Neural cell (in vitro differentiated cells): ENCODE measurements around the gene ASTN1. TPM values are rescaled to one million over a fixed set of nuclear protein-coding genes. Genes with fewer than 3 reads are reported as not detected.

Experiments
- H2AFZ ChIP-seq: fragments of 200-600, 300-800 bp; sonication (generic), shearing (Covaris generic); 2 replicates; pipeline ENCODE4 v1.6.0; 2014; ENCODE audit warnings: low read depth, mild to moderate bottlenecking, antibody characterized with exemption, low read length, moderate library complexity
- H3F3A ChIP-seq: fragments of 200-600 bp; shearing (Covaris generic); 2 replicates; pipeline ENCODE4 v1.6.1; 2016; ENCODE audit warnings: mild to moderate bottlenecking, moderate library complexity, mixed read lengths, antibody characterized with exemption, low read length; ENCODE audit not compliant: insufficient read depth, poor library complexity, severe bottlenecking
- H3K27ac ChIP-seq: fragments of 200-600, 300-800 bp; sonication (generic), shearing (Covaris generic); 2 replicates; pipeline ENCODE4 v1.5.1; 2014; ENCODE audit warnings: mild to moderate bottlenecking, low read length, moderate library complexity
- H3K27me3 ChIP-seq: fragments of 300-800, 200-600 bp; sonication (generic), shearing (Covaris generic); 2 replicates; pipeline ENCODE4 v1.6.0; 2014; ENCODE audit warnings: mild to moderate bottlenecking, low read depth, low read length, moderate library complexity; ENCODE audit not compliant: insufficient read depth
- H3K36me3 ChIP-seq: fragments of 300-800, 200-600 bp; sonication (generic), shearing (Covaris generic); 2 replicates; pipeline ENCODE4 v1.5.1; 2014; ENCODE audit warnings: mild to moderate bottlenecking, antibody characterized with exemption, low read length, moderate library complexity; ENCODE audit not compliant: insufficient read depth
- H3K4me2 ChIP-seq: fragments of 300-800, 200-600 bp; sonication (generic), shearing (Covaris generic); 2 replicates; pipeline ENCODE4 v1.6.0; 2014; ENCODE audit warnings: mild to moderate bottlenecking, low read length
- H3K4me3 ChIP-seq: fragments of 300-800, 200-600 bp; sonication (generic), shearing (Covaris generic); 2 replicates; pipeline ENCODE4 v1.5.1; 2014; ENCODE audit warnings: mild to moderate bottlenecking, low read length, moderate library complexity
- H3K79me2 ChIP-seq: fragments of 200-600 bp; shearing (Covaris generic); replicated peaks from 2 replicates; pipeline ENCODE4 v1.6.0; 2014; ENCODE audit warnings: mild to moderate bottlenecking, low read length, moderate library complexity; ENCODE audit not compliant: insufficient read depth
- H3K9ac ChIP-seq: fragments of 300-800, 200-600 bp; sonication (generic), shearing (Covaris generic); 2 replicates; pipeline ENCODE4 v1.6.1; 2016; ENCODE audit warnings: mild to moderate bottlenecking, low read length, mixed read lengths
- H3K9me2 ChIP-seq: fragments of 200-600 bp; shearing (Covaris generic); 2 replicates; pipeline ENCODE4 v1.6.1; 2016; ENCODE audit warnings: mild to moderate bottlenecking, low read length, mixed read lengths; ENCODE audit not compliant: insufficient read depth
- H3K9me3 ChIP-seq: fragments of 200-600, 300-800 bp; sonication (generic), shearing (Covaris generic); 2 replicates; pipeline ENCODE4 v1.6.1; 2016; ENCODE audit warnings: mild to moderate bottlenecking, mixed run types, low read length, moderate library complexity, mixed read lengths
- H4K20me1 ChIP-seq: fragments of 200-600 bp; shearing (Covaris generic); 2 replicates; pipeline ENCODE4 v1.6.1; 2016; ENCODE audit warnings: mild to moderate bottlenecking, mixed run types; ENCODE audit not compliant: insufficient read depth
- EP300 ChIP-seq: fragments of 450-650 bp; conservative IDR thresholded peaks from 2 replicates; pipeline ENCODE4 v1.6.1; 2014; ENCODE audit warnings: antibody characterized with exemption, mild to moderate bottlenecking, moderate library complexity; ENCODE audit not compliant: poor library complexity, severe bottlenecking
- EZH2 ChIP-seq: fragments of 200-600, 300-800 bp; shearing (Covaris generic), sonication (generic); IDR thresholded peaks from 2 replicates; pipeline ENCODE4 v1.6.1; 2014; ENCODE audit warnings: antibody characterized with exemption, low read length, borderline replicate concordance, mild to moderate bottlenecking; ENCODE audit not compliant: insufficient read depth, poor library complexity, severe bottlenecking
- MXI1 ChIP-seq: fragments of 450-650 bp; conservative IDR thresholded peaks from 2 replicates; pipeline ENCODE4 v1.6.1; 2014; ENCODE audit warnings: antibody characterized with exemption, mild to moderate bottlenecking; ENCODE audit not compliant: poor library complexity, severe bottlenecking
- POLR2AphosphoS5 ChIP-seq: IDR thresholded peaks from 2 replicates; pipeline ENCODE4 v1.6.1; 2012
- RAD21 ChIP-seq: fragments of 450-650 bp; conservative IDR thresholded peaks from 2 replicates; pipeline ENCODE4 v1.6.1; 2014; ENCODE audit warnings: antibody characterized with exemption, mild to moderate bottlenecking, moderate library complexity
- SMC3 ChIP-seq: fragments of 450-650 bp; conservative IDR thresholded peaks from 2 replicates; pipeline ENCODE4 v1.6.1; 2014; ENCODE audit warnings: antibody characterized with exemption, mild to moderate bottlenecking, moderate library complexity; ENCODE audit not compliant: poor library complexity
- TAF1 ChIP-seq: IDR thresholded peaks from 2 replicates; pipeline ENCODE4 v1.6.1; 2012; ENCODE audit warnings: low read depth
- polyA plus RNA-seq: library from polyadenylated mRNA; depleted of rRNA; stranded (reverse); fragments of >200 nt; gene quantifications from 2 replicates; pipeline ENCODE4 v1.2.3, GENCODE V29; 2014
- TF ChIP-seq, protein P1 (sequence below): IDR thresholded peaks from 2 replicates; pipeline ENCODE4 v1.6.1; 2012; ENCODE audit warnings: borderline replicate concordance
- TF ChIP-seq, protein P2 (sequence below): fragments of 450-650 bp; IDR thresholded peaks from 2 replicates; pipeline ENCODE4 v1.5.1; 2014; ENCODE audit warnings: antibody characterized with exemption, mild to moderate bottlenecking, moderate library complexity; ENCODE audit not compliant: poor library complexity, severe bottlenecking

ASTN1 gene
- polyA plus RNA-seq, 1 donor from 2014 or later: 33.4 TPM

DNA sequence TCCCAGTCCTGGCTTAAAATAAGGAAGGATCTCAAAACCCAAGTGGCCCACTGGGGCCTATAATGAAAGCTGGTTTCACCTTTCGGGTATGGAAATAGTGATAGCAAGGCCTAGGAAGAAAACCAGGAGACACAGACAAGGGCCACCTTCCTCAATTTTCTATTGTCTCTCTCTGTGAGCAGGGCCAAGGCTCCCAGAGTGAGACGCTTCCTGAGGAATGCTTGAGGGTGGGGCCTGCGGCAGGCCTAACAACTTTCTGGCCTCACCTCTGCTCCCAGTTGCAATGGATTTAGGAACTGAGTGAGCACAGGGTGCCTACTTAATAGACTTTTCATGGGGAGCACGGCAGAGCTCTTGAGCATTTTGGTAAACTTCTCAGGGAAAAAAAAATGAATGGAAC lies 300.9 kb downstream of the ASTN1 start:
- no peak for TF ChIP-seq RAD21
- H3K4me2 ChIP-seq: no peak overlapping the region
- H3K9me3 ChIP-seq: no peaks in the 10 kb centered on the region
- no peak overlapping the region for H3K9ac ChIP-seq
- H3K79me2 ChIP-seq: no peaks in the 10 kb centered on the region
- peaks cover 18% of the 10 kb centered on the region for H3K36me3 ChIP-seq
- H3K9me2 ChIP-seq: no peaks in the 10 kb centered on the region
- no peaks in the 10 kb centered on the region for H4K20me1 ChIP-seq
- no peak overlapping the region for H3K4me3 ChIP-seq
- H2AFZ ChIP-seq: no peak overlapping the region
- no peaks in the 10 kb centered on the region for H3K27me3 ChIP-seq
- no peaks in the 10 kb centered on the region for H3F3A ChIP-seq
- H3K27ac ChIP-seq: no peak overlapping the region

DNA sequence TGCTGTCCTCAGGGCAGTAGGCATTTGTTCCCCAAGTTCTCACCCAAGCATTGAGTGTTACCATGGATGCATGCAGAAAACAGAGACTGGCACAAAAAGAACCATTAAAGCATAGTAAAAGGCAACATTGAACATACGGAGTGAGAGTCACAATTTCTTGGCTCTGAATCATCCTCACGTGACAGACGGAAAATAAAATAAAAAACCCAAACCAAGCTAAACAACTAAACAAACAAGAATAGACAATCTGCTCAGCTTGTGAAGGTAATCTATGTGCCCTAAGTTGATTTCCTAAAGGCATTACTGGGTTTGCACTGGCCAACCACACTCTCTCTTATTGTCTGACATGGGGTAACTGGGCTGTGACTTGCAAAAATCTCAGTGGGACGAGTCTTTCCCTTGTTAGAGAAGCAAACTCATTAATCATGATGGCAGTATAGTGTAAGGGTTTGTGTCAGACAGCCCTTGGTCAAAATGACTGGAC lies 306.0 kb downstream of the ASTN1 start:
- Histone ChIP-seq H3K4me3 (no peak overlapping the region), H3K4me2 (no peak overlapping the region), H3K9me3 (no peaks in the 10 kb centered on the region), H3F3A (no peaks in the 10 kb centered on the region), H4K20me1 (no peaks in the 10 kb centered on the region), H3K9me2 (no peaks in the 10 kb centered on the region), H3K9ac (no peak overlapping the region), H3K27ac (no peak overlapping the region), H3K79me2 (no peaks in the 10 kb centered on the region), H3K27me3 (no peaks in the 10 kb centered on the region), H2AFZ (no peak overlapping the region), H3K36me3 (peaks cover under 1% of the 10 kb centered on the region)
- TF ChIP-seq, protein P1, sequence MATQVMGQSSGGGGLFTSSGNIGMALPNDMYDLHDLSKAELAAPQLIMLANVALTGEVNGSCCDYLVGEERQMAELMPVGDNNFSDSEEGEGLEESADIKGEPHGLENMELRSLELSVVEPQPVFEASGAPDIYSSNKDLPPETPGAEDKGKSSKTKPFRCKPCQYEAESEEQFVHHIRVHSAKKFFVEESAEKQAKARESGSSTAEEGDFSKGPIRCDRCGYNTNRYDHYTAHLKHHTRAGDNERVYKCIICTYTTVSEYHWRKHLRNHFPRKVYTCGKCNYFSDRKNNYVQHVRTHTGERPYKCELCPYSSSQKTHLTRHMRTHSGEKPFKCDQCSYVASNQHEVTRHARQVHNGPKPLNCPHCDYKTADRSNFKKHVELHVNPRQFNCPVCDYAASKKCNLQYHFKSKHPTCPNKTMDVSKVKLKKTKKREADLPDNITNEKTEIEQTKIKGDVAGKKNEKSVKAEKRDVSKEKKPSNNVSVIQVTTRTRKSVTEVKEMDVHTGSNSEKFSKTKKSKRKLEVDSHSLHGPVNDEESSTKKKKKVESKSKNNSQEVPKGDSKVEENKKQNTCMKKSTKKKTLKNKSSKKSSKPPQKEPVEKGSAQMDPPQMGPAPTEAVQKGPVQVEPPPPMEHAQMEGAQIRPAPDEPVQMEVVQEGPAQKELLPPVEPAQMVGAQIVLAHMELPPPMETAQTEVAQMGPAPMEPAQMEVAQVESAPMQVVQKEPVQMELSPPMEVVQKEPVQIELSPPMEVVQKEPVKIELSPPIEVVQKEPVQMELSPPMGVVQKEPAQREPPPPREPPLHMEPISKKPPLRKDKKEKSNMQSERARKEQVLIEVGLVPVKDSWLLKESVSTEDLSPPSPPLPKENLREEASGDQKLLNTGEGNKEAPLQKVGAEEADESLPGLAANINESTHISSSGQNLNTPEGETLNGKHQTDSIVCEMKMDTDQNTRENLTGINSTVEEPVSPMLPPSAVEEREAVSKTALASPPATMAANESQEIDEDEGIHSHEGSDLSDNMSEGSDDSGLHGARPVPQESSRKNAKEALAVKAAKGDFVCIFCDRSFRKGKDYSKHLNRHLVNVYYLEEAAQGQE: no peak
- TF ChIP-seq POLR2AphosphoS5 (no peak), SMC3 (no peak), MXI1 (no peak), EP300 (no peak), EZH2 (no peak), TAF1 (no peak), RAD21 (no peak)
- TF ChIP-seq, protein P2, sequence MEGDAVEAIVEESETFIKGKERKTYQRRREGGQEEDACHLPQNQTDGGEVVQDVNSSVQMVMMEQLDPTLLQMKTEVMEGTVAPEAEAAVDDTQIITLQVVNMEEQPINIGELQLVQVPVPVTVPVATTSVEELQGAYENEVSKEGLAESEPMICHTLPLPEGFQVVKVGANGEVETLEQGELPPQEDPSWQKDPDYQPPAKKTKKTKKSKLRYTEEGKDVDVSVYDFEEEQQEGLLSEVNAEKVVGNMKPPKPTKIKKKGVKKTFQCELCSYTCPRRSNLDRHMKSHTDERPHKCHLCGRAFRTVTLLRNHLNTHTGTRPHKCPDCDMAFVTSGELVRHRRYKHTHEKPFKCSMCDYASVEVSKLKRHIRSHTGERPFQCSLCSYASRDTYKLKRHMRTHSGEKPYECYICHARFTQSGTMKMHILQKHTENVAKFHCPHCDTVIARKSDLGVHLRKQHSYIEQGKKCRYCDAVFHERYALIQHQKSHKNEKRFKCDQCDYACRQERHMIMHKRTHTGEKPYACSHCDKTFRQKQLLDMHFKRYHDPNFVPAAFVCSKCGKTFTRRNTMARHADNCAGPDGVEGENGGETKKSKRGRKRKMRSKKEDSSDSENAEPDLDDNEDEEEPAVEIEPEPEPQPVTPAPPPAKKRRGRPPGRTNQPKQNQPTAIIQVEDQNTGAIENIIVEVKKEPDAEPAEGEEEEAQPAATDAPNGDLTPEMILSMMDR: no peak

DNA sequence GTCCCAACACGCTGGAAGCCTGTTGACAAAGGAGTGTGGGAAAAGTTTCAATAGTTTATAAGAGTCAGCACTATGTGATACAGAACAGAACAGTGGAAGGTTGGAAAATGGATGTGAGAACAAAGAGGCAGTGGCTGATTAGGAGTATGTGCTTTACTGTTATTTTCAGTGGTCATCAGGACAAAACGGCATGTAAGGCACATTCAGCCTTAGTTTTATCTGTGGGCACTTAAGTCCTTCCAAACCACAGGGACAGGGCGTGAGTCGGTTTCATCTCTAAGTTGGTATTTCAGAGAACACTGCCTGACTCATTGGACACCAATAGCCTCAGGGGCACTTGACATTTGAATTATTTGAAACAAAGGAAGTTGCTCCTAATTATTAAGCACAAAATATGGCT lies 306.9 kb downstream of the ASTN1 start:
- no peaks in the 10 kb centered on the region for H3K9me3 ChIP-seq
- no peaks in the 10 kb centered on the region for H3K27me3 ChIP-seq
- H3K4me2 ChIP-seq: no peak overlapping the region
- no peaks in the 10 kb centered on the region for H3K79me2 ChIP-seq
- TF ChIP-seq RAD21 (no peak), TAF1 (no peak), EZH2 (no peak), EP300 (no peak)
- TF ChIP-seq, protein P2: no peak
- TF ChIP-seq, protein P1: no peak
- H3F3A ChIP-seq: no peaks in the 10 kb centered on the region
- H2AFZ ChIP-seq: no peak overlapping the region
- H3K4me3 ChIP-seq: no peak overlapping the region
- no peaks in the 10 kb centered on the region for H4K20me1 ChIP-seq
- no peaks in the 10 kb centered on the region for H3K36me3 ChIP-seq
- H3K9me2 ChIP-seq: no peaks in the 10 kb centered on the region
- no peak overlapping the region for H3K9ac ChIP-seq
- no peak overlapping the region for H3K27ac ChIP-seq
